ENCODE results near the gene FMR1NB.

The FMR1NB gene

DNA sequence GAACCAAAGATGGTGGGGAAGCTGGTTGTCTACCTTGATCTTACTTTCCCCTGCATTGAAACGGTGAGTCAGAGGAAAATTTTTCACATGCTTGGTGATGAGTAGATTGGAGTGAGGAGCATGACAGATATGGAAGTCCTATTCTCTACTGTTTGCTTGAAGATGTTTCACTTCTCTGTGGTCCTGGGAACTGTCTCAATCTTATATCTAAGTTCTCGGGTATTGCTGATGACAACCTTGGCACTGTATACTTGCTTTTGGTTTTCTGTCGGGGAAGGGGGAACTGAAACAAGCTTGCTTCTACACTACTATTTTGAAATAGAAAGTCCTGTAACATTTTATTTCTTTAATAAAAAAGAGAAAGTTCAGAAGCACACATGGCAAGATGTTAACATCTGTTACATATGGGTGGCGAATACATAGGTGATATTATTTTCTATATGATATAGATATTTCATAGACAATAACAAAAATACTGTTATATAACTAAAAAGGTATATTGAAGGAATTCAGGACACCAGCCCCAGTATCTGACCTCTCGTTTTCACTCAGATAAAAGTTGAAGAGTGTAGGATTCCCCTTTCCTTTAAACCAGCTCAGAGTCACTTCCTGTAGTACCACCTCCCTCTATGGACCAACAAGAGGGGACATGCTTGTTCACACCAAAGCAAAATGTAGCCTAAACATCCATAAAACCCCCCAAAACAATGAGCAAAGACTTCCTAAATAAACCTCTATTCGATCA, 88.8 kb downstream of the FMR1NB start:
- DNase-seq (ENCODE audit: extremely low read depth in 1 of 2, low read depth in 1 of 2), result no peak

DNA sequence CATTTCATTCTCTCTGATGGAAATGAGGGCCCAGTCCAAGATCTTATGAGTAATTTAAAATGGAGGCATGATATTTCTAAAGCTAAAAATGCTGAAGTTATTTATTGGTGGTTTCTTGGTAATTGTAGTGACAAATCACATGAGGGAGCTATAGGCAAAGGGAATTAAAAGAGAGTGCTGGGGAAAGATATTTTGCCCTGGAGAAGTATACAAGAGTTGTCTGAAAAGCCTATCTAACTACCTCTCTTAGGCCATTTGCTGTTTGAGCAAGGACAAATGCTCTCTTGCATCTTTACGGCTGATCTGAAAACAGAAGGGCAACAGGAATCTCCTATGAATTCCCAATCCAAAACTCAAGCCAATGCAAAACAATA, 89.4 kb downstream of the FMR1NB start:
- DNase-seq (ENCODE audit: extremely low read depth in 1 of 2, low read depth in 1 of 2), result no peak

All from activated CD8-positive, alpha-beta memory T cell treated with anti-CD3 and anti-CD28 coated beads for 1 hour (primary cell).